Upper lobe of left lung (tissue), 6 donors: ENCODE results near the gene MRPL4. TPM values are rescaled to one million over a fixed set of nuclear protein-coding genes. Genes with fewer than 3 reads are reported as not detected.
A peak's percentile ranks its signal among the peaks of the same experiment; 100 is the strongest.

Experiments used
- ATAC-seq, 2 donors: fragments of 200-7000 bp; cut with Tn5 transposase; one replicate each; pipeline ENCODE4 v1.9.1; 2022; ENCODE audit warnings: mild to moderate bottlenecking in 2 of 2, moderate library complexity in 2 of 2; ENCODE audit not compliant: low FRiP score in 2 of 2
- DNase-seq, 2 donors: peaks; one replicate each; pipeline ENCODE4 v3.0.0-alpha.2; 2019 to 2020
- H3K27ac ChIP-seq, 4 donors: fragments of 200-600 bp; sonication (generic); one replicate each; pipeline ENCODE4 v1.5.1; 2016 to 2019
- H3K27me3 ChIP-seq, 4 donors: fragments of 200-600 bp; sonication (generic); one replicate each; pipeline ENCODE4 v1.5.1; 2017 to 2019
- H3K36me3 ChIP-seq, 4 donors: fragments of 200-600 bp; sonication (generic); one replicate each; pipeline ENCODE4 v1.5.1; 2016 to 2019
- H3K4me1 ChIP-seq, 4 donors: fragments of 200-600 bp; sonication (generic); one replicate each; pipeline ENCODE4 v1.5.1; 2018 to 2019
- H3K4me3 ChIP-seq, 4 donors: fragments of 200-600 bp; sonication (generic); one replicate each; pipeline ENCODE4 v1.5.1; 2017 to 2019; ENCODE audit warnings: mild to moderate bottlenecking in 2 of 4, moderate library complexity in 1 of 4
- H3K9me3 ChIP-seq, 4 donors: fragments of 200-600 bp; sonication (generic); one replicate each; pipeline ENCODE4 v1.5.1; 2018 to 2019
- EP300 ChIP-seq, 4 donors: sonication (generic); formaldehyde crosslinking; IDR thresholded peaks; one replicate each; pipeline ENCODE4 v1.5.1; 2017; ENCODE audit warnings: antibody characterized with exemption in 4 of 4, control low read depth in 2 of 4
- POLR2A ChIP-seq, 4 donors: fragments of 450-650 bp; IDR thresholded peaks; one replicate each; pipeline ENCODE4 v1.5.1; 2016 to 2017; ENCODE audit warnings: antibody characterized with exemption in 4 of 4, mild to moderate bottlenecking in 2 of 4
- POLR2AphosphoS5 ChIP-seq, 2 donors: sonication (generic); formaldehyde crosslinking; IDR thresholded peaks; one replicate each; pipeline ENCODE4 v1.5.1; 2017; ENCODE audit warnings: antibody characterized with exemption in 2 of 2
- WGBS, 2 donors: methylation state at CpG; one replicate each; pipeline ENCODE4 v1.1.5; 2017 to 2018; 5-methylcytosine and 5-hydroxymethylcytosine counted together
- total RNA-seq, 6 donors: library from RNA; depleted of rRNA in 4 of 6; stranded (reverse); fragments of >200 nt in 4 of 6; gene quantifications; one replicate each; pipeline versions ENCODE4 v1.1.0 to v1.2.1, GENCODE V29; 2016 to 2021
- TF ChIP-seq, protein P1 (sequence below), 6 experiments: fragments of 450-650 bp in 4 of 6; fragments of 200-600 bp in 2 of 6; sonication (generic) in 2 of 6; IDR thresholded peaks; one replicate each; pipeline ENCODE4 v1.5.1; 2016 to 2019; ENCODE audit warnings: antibody characterized with exemption in 6 of 6
- donor health status: DM: no; HTN: no; CAD: no; lungs with moderate emphysema.
- donor health status: DM: no; HTN: yes; CAD: no; lungs with severe emphysema.

MRPL4 gene
- total RNA-seq, 6 donors from 2014 or later = 23.0 to 70.8 (median 45.0) TPM

DNA sequence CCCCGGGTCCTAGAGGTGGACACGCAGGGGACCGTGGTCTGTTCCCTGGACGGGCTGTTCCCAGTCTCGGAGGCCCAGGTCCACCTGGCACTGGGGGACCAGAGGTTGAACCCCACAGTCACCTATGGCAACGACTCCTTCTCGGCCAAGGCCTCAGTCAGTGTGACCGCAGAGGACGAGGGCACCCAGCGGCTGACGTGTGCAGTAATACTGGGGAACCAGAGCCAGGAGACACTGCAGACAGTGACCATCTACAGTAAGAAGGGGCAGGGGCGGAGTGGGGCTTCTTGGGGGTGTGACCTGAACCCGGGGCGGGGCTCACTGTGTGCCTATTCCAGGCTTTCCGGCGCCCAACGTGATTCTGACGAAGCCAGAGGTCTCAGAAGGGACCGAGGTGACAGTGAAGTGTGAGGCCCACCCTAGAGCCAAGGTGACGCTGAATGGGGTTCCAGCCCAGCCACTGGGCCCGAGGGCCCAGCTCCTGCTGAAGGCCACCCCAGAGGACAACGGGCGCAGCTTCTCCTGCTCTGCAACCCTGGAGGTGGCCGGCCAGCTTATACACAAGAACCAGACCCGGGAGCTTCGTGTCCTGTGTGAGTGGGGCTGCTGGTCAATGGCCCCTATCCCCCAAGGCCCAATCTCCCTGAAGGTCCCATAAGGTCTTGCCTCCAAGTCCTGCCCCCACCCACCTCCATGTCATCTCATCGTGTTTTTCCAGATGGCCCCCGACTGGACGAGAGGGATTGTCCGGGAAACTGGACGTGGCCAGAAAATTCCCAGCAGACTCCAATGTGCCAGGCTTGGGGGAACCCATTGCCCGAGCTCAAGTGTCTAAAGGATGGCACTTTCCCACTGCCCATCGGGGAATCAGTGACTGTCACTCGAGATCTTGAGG, 32.3 kb downstream of the MRPL4 start:
- Histone ChIP-seq H3K9me3 (no peaks in the 10 kb centered on the region), H3K4me1 (peaks cover 61 to 93% (median 83%) of the 10 kb centered on the region in 4 donors), H3K4me3 (peak overlapping the region in 1 of 4 donors; percentile 34), H3K27me3 (peaks cover 0 to 7% (median 0%) of the 10 kb centered on the region in 4 donors), H3K27ac (peak overlapping the region; percentile 74 to 77 (median 75)), H3K36me3 (peaks cover 21 to 68% (median 52%) of the 10 kb centered on the region in 4 donors)
- TF ChIP-seq, protein P1, sequence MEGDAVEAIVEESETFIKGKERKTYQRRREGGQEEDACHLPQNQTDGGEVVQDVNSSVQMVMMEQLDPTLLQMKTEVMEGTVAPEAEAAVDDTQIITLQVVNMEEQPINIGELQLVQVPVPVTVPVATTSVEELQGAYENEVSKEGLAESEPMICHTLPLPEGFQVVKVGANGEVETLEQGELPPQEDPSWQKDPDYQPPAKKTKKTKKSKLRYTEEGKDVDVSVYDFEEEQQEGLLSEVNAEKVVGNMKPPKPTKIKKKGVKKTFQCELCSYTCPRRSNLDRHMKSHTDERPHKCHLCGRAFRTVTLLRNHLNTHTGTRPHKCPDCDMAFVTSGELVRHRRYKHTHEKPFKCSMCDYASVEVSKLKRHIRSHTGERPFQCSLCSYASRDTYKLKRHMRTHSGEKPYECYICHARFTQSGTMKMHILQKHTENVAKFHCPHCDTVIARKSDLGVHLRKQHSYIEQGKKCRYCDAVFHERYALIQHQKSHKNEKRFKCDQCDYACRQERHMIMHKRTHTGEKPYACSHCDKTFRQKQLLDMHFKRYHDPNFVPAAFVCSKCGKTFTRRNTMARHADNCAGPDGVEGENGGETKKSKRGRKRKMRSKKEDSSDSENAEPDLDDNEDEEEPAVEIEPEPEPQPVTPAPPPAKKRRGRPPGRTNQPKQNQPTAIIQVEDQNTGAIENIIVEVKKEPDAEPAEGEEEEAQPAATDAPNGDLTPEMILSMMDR (IDR thresholded peaks at IDR 0.05) = no peak
- TF ChIP-seq POLR2AphosphoS5 (IDR thresholded peaks at IDR 0.05) = no peak
- TF ChIP-seq EP300 (IDR thresholded peaks at IDR 0.05) = no peak
- TF ChIP-seq POLR2A (IDR thresholded peaks at IDR 0.05) = no peak
- DNase-seq (peak in 1 of 2 donors; percentile 59), ATAC-seq (no peak)
- whole genome bisulfite sequencing, 2 donors = 86 to 87% methylated on average over 22 to 34 of the region's 34 CpGs

GRCh38 chr19:10284960-10285278, 32.9 kb downstream of the MRPL4 start:
- no peaks in the 10 kb centered on the region for H3K9me3 ChIP-seq
- DNase-seq (peak in 1 of 2 donors; percentile 61), ATAC-seq (no peak)
- peaks cover 21 to 62% (median 47%) of the 10 kb centered on the region in 4 donors for H3K36me3 ChIP-seq
- H3K27me3 ChIP-seq = peaks cover 0 to 7% (median 5%) of the 10 kb centered on the region in 4 donors
- peak overlapping the region; percentile 74 to 77 (median 75) for H3K27ac ChIP-seq
- peak overlapping the region in 1 of 4 donors; percentile 34 for H3K4me3 ChIP-seq
- no peak for TF ChIP-seq EP300 (IDR thresholded peaks at IDR 0.05)
- peaks cover 62 to 93% (median 84%) of the 10 kb centered on the region in 4 donors for H3K4me1 ChIP-seq
- 90 to 92% methylated on average over 8 to 12 of the region's 13 CpGs for WGBS, 2 donors

GRCh38 chr19:10285393-10285792, 33.4 kb downstream of the MRPL4 start:
- TF ChIP-seq, protein P1 (IDR thresholded peaks at IDR 0.05) = no peak
- no peak for TF ChIP-seq EP300 (IDR thresholded peaks at IDR 0.05)
- no peak for TF ChIP-seq POLR2A (IDR thresholded peaks at IDR 0.05)
- TF ChIP-seq POLR2AphosphoS5 (IDR thresholded peaks at IDR 0.05) = no peak
- peaks cover 62 to 93% (median 85%) of the 10 kb centered on the region in 4 donors for H3K4me1 ChIP-seq
- DNase-seq = no peak
- WGBS, 2 donors = 76 to 85% methylated on average over 2 of the region's 4 CpGs
- ATAC-seq = no peak
- peaks cover 0 to 8% (median 6%) of the 10 kb centered on the region in 4 donors for H3K27me3 ChIP-seq
- H3K36me3 ChIP-seq = peaks cover 21 to 57% (median 43%) of the 10 kb centered on the region in 4 donors
- H3K27ac ChIP-seq = peak overlapping the region in 3 of 4 donors; percentile 76 to 85 (median 77)
- no peaks in the 10 kb centered on the region for H3K9me3 ChIP-seq
- H3K4me3 ChIP-seq = peak overlapping the region in 1 of 4 donors; percentile 34

- Histone ChIP-seq H3K9me3 (no peaks in the 10 kb centered on the region), H3K36me3 (peaks cover 21 to 43% (median 36%) of the 10 kb centered on the region in 4 donors), H3K27ac (peak within 1 kb of the TSS; percentile 76 to 85 (median 78)), H3K27me3 (peaks cover 0 to 13% (median 7%) of the 10 kb centered on the region in 4 donors), H3K4me1 (peaks cover 78 to 100% (median 99%) of the 10 kb centered on the region in 4 donors), H3K4me3 (peak within 1 kb of the TSS in 3 of 4 donors; percentile 32 to 64 (median 43))
- DNase-seq (peak; percentile 80 to 91), ATAC-seq (peak; percentile 31 to 58)
- TF ChIP-seq POLR2A (IDR thresholded peaks at IDR 0.05) = peak in 2 of 4 donors; percentile 35 to 56
- TF ChIP-seq POLR2AphosphoS5 (IDR thresholded peaks at IDR 0.05) = peak; percentile 55 to 58
- no peak for TF ChIP-seq EP300 (IDR thresholded peaks at IDR 0.05)
- TF ChIP-seq, protein P1 (IDR thresholded peaks at IDR 0.05) = no peak
- 0 to 7% methylated on average over 23 to 46 of the region's 59 CpGs for WGBS, 2 donors
These were observed 35.1 kb downstream of the MRPL4 start, which contains the start of gene ICAM4 for GRCh38 chr19:10286803-10287737. TSS of gene ICAM4 (plus strand) at chr19:10286955. CDS start at chr19:10287013, 58 bp downstream.
